ENCODE results near the gene CDHR5. TPM values are rescaled to one million over a fixed set of nuclear protein-coding genes. Genes with fewer than 3 reads are reported as not detected.

CDHR5 gene
- total and polyA plus RNA-seq, 7 donors, result 0.07 to 0.34 (median 0.20) TPM; not detected in 4

DNA sequence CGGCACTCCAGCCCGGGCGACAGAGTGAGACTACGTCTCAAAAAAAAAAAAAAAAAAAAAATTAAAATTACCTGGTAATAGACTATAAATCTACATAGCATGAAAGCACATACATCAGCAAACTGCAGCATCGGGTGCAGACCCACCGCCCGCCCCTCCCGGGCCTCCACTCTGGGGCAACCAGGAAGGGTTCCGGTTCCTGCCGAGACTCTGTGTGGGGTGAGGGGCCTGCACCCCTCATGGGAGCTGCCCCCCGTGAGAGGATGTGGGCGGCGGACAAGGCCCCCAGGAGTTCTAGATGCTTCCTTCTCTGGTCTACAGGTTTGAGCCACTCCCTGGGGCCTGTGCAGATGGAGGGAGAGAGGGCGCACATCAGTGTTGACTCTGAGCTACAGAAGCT lies 21.5 kb upstream of the CDHR5 start:
- TF ChIP-seq, protein P1, sequence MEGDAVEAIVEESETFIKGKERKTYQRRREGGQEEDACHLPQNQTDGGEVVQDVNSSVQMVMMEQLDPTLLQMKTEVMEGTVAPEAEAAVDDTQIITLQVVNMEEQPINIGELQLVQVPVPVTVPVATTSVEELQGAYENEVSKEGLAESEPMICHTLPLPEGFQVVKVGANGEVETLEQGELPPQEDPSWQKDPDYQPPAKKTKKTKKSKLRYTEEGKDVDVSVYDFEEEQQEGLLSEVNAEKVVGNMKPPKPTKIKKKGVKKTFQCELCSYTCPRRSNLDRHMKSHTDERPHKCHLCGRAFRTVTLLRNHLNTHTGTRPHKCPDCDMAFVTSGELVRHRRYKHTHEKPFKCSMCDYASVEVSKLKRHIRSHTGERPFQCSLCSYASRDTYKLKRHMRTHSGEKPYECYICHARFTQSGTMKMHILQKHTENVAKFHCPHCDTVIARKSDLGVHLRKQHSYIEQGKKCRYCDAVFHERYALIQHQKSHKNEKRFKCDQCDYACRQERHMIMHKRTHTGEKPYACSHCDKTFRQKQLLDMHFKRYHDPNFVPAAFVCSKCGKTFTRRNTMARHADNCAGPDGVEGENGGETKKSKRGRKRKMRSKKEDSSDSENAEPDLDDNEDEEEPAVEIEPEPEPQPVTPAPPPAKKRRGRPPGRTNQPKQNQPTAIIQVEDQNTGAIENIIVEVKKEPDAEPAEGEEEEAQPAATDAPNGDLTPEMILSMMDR (IDR thresholded peaks at IDR 0.05), result no peak
- no peak for DNase-seq
- peaks cover 0 to 42% of the 10 kb centered on the region in 2 donors for H3K36me3 ChIP-seq (ENCODE audit: insufficient read depth in 1 of 2, low read depth in 1 of 2)
- H3K9me3 ChIP-seq, result no peaks in the 10 kb centered on the region
- no peaks in the 10 kb centered on the region for H3K27me3 ChIP-seq (ENCODE audit: insufficient read depth in 3 of 3, low read length in 2 of 3)
- ATAC-seq, result no peak
- no peak overlapping the region for H3K4me3 ChIP-seq
- 86 to 94% (median 91%) methylated on average over 13 to 14 of the region's 14 CpGs for WGBS, 3 donors
- no peaks in the 10 kb centered on the region for H3K4me1 ChIP-seq
- intact Hi-C loops (cut with DNase I), result no loop called here
- H3K27ac ChIP-seq, result no peak overlapping the region

DNA sequence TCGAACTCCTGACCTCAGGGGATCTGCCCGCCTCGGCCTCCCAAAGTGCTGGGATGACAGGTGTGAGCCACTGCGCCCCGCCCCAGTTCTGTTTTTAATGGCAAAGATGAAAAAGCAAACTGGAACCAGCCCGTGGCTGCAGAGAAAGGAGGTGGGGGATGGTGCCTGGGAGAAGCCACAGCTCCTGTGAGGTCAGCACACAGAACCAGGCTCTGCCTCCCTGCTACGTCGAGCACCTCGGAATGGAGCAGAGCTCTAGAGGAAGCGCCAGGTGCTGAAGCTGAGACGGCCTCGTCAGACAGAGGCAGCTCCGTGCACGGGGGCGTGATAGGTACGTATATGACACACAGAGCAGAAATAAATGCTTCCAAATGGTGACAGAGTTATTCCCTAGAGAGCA lies 20.8 kb upstream of the CDHR5 start:
- no peaks in the 10 kb centered on the region for H3K9me3 ChIP-seq

DNA sequence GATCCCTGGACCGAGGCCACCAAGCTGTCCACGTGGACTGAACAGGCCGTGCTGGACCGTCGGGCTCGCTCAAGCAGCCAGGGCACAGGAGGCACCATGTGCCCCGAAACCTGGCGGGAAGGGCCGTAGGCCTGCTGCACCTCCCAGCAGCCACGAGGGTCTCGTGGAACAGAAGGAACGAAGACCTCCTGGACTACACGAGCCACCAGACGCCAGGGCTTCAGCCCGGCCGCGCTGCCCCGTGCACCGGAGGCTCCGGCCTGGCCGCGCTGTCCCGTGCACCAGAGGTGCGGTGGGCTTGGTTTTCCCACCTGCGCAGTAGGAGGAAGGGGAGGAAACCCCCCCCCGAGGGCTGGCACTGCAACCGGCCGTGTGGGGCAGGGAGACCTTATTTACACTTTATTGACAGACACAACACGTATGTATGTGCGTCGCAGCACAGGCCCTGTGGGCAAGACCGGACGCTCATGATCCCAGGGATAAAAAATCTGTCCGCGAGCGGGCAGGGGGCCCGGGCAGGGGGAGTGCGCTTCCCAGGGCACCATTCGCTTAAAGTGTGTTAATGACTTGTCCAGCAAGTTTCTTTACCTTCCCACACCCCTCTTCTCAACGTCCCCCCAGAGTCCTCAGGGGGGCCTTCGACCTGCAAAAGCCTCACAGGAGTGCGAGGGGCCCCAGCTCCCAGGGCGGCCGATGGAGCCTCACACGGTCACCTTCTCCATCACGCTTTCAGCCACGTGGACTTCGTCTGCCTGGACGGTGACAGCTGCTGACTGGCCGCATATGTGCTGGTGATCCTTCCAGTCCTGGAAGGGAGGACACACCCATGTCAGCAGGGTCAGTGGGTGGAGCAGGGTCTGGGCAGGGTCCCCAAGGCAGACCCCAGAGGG lies 19.3 kb upstream of the CDHR5 start:
- H3K27ac ChIP-seq, result no peak overlapping the region
- DNase-seq (no peak), ATAC-seq (no peak)
- intact Hi-C loops (cut with DNase I), result no loop called here
- WGBS, 3 donors, result 86 to 89% (median 86%) methylated on average over 46 to 50 of the region's 50 CpGs
- no peak overlapping the region for H3K4me3 ChIP-seq
- H3K27me3 ChIP-seq (ENCODE audit: insufficient read depth in 3 of 3, low read length in 2 of 3), result peaks cover 0 to 3% (median 2%) of the 10 kb centered on the region in 3 donors
- peaks cover 0 to 35% of the 10 kb centered on the region in 2 donors for H3K36me3 ChIP-seq (ENCODE audit: insufficient read depth in 1 of 2, low read depth in 1 of 2)
- TF ChIP-seq, protein P1 (IDR thresholded peaks at IDR 0.05), result no peak
- no peaks in the 10 kb centered on the region for H3K4me1 ChIP-seq
- H3K9me3 ChIP-seq, result no peaks in the 10 kb centered on the region

More for the DNA sequence above, 20.8 kb upstream of the CDHR5 start:
- Histone ChIP-seq H3K27ac (no peak overlapping the region), H3K4me3 (no peak overlapping the region), H3K36me3 (ENCODE audit: insufficient read depth in 1 of 2, low read depth in 1 of 2) (peaks cover 0 to 37% of the 10 kb centered on the region in 2 donors), H3K4me1 (no peaks in the 10 kb centered on the region), H3K27me3 (ENCODE audit: insufficient read depth in 3 of 3, low read length in 2 of 3) (no peaks in the 10 kb centered on the region)
- intact Hi-C loops (cut with DNase I), result no loop called here
- TF ChIP-seq, protein P1 (IDR thresholded peaks at IDR 0.05), result no peak
- ATAC-seq (no peak), DNase-seq (no peak)
- WGBS, 3 donors, result 86 to 91% (median 88%) methylated on average over 16 of the region's 16 CpGs

DNA sequence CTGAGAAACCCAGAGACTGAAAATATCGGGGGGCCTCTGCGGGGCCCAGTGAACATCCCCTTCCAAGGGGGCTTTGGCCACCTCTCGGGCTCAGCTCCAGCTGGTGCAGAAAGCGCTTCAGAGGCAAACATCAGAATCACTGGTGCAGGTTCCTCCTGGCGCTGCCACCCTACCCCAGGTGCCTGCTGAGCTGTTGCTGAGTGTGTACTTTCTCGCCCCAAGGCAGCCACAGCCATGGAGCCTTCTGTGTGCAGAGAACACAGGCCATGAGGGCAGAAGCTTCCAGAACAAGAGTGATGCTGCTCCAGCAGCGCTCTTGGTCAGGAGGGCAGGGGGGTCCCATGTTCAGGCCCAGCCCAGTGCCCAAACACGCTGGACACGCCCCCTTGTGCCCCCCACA lies 18.6 kb upstream of the CDHR5 start:
- H3K36me3 ChIP-seq (ENCODE audit: insufficient read depth in 1 of 2, low read depth in 1 of 2), result peaks cover 0 to 35% of the 10 kb centered on the region in 2 donors
- no peak for DNase-seq
- TF ChIP-seq, protein P1 (IDR thresholded peaks at IDR 0.05), result no peak

More for the DNA sequence above, 18.6 kb upstream of the CDHR5 start:
- no peaks in the 10 kb centered on the region for H3K4me1 ChIP-seq
- no peak for ATAC-seq
- H3K9me3 ChIP-seq, result no peaks in the 10 kb centered on the region
- 90 to 97% (median 95%) methylated on average over 9 of the region's 9 CpGs for WGBS, 3 donors
- peaks cover 0 to 10% (median 6%) of the 10 kb centered on the region in 3 donors for H3K27me3 ChIP-seq (ENCODE audit: insufficient read depth in 3 of 3, low read length in 2 of 3)
- H3K27ac ChIP-seq, result no peak overlapping the region
- intact Hi-C loops (cut with DNase I), result no loop called here
- H3K4me3 ChIP-seq, result no peak overlapping the region

All from psoas muscle (tissue), 8 donors.